Activated CD8-positive, alpha-beta memory T cell treated with anti-CD3 and anti-CD28 coated beads, Interleukin-2, amount 50 U/mL, for 4 hours (primary cell): Measurements from ENCODE around the gene ABCC11.

Experiments used
- DNase-seq: peaks from one replicate; pipeline ENCODE4 v3.0.0-alpha.2; 2020

ABCC11 gene

DNA sequence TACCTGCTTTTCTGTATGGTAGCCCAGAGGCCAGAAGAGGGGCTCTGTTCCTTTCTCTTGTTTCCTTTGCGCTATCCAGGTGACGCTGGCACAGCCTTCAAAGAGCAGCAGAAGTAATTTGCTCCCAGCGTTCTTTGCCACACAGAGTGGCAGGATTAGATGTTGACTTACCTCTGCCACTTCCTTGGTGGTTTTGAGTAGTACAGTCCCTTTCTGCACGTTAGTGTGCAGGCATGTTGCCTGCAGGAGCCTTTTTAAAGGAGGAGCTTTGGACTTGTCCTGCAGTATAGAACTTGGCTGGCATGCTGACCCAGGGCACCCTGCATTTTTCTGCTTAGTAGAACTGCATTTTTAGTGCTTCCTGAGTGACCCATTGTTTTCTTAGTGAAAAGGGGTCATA, at the start of gene ABCC11:
ABCC11 (minus strand) TSS at position 229 of the 400 bp plus-strand sequence. CDS start 15,618 bp downstream, outside the sequence.
- no peak for DNase-seq

- no peak for DNase-seq
Observed at GRCh38 chr16:48295488-48296281, 48.3 kb upstream of the ABCC11 start.

GRCh38 chr16:48294724-48295123, 47.4 kb upstream of the ABCC11 start:
- DNase-seq: no peak

- DNase-seq: no peak
Observed at GRCh38 chr16:48292452-48292851, 45.1 kb upstream of the ABCC11 start.

GRCh38 chr16:48291754-48292153, 44.4 kb upstream of the ABCC11 start:
- DNase-seq: no peak

- DNase-seq: no peak
Observed at GRCh38 chr16:48291303-48291702, 44.0 kb upstream of the ABCC11 start.

DNA sequence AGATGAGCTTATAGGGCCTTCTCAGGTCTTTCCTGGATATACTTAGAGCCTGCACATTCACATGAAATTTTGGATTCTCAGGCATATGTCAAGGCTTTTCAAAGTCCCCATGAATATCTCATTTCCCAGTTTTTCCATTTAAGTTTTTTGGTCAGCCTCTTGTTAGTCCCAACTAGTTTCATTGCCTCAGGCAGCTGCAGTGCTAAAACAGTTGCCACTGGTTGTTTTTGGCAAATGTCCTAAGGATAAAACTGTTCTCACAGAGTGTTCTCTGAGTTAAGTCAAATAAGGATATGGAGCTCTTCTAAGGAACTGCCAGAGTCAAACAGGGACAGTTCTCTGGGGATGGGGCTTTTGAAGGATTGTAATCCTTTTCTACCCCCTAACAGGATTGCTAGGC, 39.9 kb upstream of the ABCC11 start:
- no peak for DNase-seq

- DNase-seq: no peak
Observed at GRCh38 chr16:48284772-48285409, 37.6 kb upstream of the ABCC11 start.

- no peak for DNase-seq
Observed at GRCh38 chr16:48282636-48283263, 35.4 kb upstream of the ABCC11 start.

DNA sequence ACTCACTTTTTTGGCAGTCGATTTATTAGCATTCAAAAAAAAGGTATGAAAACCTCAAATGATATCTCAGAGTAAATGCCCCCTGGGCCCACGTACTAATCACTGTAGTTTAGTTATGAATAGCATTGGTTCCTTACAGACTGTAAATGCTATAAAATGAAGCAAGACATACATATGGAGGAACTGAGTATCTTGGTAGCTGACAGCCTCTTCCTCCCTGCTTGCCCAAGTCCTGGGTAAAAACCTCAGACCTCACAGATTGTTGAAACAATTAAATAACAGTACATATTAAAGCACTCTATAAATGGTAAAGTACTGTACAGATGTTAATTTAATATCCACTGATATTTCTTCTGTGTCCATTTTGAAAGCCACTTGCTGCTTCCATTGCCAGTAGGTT, 33.2 kb upstream of the ABCC11 start:
- DNase-seq: no peak

DNA sequence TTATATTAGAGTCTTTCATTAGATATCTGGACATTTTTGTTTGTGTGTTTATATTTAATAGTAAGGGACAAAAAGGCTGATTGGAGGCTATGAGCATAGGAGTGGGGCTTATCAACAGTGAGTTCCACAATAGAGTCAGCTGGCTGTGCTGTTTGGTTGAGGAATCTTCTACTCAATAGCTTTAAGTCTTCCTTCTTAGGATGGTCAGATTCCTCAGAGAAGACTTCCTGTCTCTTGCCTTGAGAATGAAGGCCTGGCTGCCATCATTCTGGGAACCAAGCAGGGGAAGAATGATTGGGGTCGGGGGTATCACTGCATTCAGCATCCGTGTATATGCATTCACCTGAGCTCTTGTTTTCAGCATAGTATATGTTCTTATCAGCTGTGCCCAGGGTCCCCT, 31.9 kb upstream of the ABCC11 start:
- DNase-seq: no peak

DNA sequence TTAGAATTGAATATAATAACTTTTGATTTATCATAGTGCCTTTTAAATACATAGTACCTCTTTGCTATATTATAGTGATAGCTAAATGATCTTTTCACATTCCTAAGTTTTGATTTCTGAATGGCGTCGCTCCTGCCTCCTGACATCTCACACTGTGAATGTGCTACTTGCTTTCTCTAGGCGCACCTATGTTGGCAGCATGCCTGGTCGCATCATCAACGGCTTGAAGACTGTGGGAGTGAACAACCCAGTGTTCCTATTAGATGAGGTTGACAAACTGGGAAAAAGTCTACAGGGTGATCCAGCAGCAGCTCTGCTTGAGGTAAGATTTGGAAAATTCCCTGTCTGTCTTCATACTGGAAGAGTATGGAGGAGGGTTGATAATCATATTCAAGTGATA, 29.8 kb upstream of the ABCC11 start:
- DNase-seq: no peak

DNA sequence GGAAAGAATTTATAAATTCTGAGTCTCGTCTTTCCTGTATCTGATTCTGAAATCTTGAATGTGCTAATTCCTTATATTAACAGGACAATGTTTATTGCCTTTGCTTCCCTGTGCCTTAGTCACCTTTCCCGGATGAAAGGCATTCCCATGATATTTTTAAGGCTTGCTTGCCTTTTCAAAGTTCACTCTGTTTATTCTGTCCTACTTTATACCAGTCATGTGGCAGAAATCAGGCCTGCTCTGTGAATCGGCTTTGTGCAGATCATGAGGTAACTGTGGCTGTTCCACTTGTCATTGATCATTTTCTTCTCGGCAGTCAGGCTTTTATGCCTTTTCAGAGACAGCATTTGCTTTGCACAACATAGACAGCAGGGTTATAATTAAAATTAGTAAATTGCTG, 28.8 kb upstream of the ABCC11 start:
- DNase-seq: no peak

DNA sequence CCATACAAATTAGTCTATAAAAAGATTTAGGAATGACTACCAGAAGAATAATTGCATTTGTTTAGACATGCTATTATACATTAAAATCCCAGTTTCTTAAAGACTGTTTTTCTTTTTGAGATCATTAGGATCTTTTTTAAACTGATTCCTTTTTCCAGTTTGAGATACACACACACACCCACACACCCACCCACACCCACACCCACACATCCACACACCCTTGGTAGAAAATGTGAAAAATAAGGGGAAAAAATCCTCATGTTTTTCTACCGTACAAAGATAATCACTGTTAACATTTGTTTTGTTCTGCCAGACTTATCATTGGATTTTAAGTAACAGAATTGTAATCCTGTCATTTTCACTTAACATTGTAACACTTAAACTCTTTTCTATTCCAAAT, 27.1 kb upstream of the ABCC11 start:
- no peak for DNase-seq

DNA sequence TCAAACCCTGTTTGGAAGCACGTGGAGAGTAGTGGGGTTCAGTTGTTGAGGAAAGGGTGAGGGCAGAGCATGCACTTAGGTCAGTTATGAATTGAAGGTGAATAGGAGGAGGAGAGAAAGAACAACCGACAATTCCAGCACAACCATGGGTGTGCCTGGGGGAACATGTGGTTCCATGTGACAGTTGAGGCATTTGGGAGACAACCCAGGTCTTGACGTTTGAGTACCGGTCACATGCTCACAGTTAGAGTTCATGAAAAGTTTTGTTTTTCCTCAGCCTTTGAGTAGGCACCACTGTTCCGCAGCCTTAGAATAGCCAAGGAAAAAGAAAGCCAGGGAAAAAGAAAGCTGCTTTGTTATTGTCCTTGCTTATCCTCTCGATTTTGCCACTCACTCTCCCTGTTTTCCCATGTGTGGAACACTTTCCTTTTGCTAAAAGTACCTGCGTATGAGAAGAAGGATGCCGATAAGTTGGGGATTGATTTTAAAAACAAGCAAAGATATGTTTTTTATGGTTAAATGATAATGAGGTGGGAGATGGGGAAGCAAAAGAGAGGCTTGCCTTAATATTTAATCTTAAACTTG, 25.6 kb upstream of the ABCC11 start:
- no peak for DNase-seq

- DNase-seq: no peak
Observed at GRCh38 chr16:48271728-48272127, 24.4 kb upstream of the ABCC11 start.

DNA sequence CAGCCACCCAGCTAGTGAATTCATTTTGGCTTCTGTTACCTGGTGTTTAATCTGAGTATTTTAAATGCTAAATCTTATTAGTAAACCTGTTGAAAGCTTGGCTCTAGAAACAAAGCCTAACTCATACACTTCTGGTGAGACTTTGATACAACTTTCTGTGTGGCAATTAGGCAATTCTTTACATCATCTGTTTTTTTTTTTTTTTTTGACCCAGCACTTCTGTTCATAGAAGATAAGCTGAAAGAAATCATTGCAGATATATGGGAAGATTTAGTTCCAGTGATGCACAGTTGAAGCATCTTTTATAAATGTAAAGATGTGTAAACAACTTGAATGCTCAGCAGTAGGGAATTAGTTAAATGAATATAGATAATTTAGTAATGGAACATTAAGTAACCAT, 21.7 kb upstream of the ABCC11 start:
- DNase-seq: no peak

- no peak for DNase-seq
Observed at GRCh38 chr16:48262631-48263030, 15.3 kb upstream of the ABCC11 start.

- no peak for DNase-seq
Observed at GRCh38 chr16:48261569-48261968, 14.2 kb upstream of the ABCC11 start.

- DNase-seq: no peak
Observed at GRCh38 chr16:48256579-48257177, 9.3 kb upstream of the ABCC11 start.

- no peak for DNase-seq
Observed at GRCh38 chr16:48252013-48252412, 4.7 kb upstream of the ABCC11 start.

GRCh38 chr16:48250520-48251278, 3.4 kb upstream of the ABCC11 start:
- no peak for DNase-seq

DNA sequence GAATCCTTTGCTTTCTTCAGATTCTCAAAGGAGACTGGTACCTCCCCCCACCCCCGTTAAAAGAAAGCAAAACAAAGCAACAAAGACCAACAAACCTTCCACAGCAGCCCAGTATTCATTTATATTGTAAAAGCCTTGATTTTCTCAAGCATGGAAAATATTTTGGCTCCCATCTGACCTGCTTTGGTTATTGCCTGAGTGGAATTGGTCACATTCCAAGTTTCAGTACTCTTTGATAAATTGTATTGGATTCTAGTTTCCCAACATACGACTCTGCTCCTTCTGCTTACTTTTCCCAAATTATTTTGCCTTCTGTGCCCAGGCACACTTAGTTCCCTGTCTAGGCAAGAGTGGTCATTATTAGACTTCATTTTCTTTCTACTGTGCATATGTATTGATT, 1.3 kb downstream of the ABCC11 start:
- DNase-seq: no peak
